HK-2 (cell line): ENCODE measurements around the gene SLC5A4.
A peak's percentile ranks its signal among the peaks of the same experiment; 100 is the strongest.
"Not testable (repeated sequence)": the region's sequence is repeated elsewhere in the genome, so short reads cannot be mapped to it uniquely, and the experiment has no call there.

ENCODE experiments used
- DNase-seq: peaks from one replicate; pipeline ENCODE4 v3.0.0-alpha.2; 2018; ENCODE audit not compliant: unreplicated experiment

Gene SLC5A4

DNA sequence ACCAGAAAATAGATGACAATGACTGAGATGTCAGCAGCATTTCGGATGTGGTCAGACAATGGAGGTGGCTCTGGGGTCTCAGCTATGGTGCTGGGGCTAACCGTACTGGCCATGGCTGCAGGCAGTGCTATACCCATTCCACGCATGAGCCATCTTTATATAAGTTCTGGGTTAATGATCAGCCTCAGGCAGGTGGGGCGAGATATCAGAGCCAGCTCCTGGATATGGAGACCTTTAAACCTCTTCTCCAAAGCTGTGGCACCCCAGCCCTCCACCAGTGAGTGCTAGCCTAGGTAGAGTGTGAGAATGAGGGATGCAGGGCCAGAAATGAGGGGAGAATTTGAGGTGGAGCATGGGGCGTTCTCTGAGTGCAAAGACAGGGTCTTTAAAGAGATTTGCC lies at the start of gene SLC5A4:
TSS of gene SLC5A4 (minus strand) at position 131 of the 400 bp plus-strand sequence. CDS start at position 113, 18 bp downstream.
- DNase-seq: no peak

DNA sequence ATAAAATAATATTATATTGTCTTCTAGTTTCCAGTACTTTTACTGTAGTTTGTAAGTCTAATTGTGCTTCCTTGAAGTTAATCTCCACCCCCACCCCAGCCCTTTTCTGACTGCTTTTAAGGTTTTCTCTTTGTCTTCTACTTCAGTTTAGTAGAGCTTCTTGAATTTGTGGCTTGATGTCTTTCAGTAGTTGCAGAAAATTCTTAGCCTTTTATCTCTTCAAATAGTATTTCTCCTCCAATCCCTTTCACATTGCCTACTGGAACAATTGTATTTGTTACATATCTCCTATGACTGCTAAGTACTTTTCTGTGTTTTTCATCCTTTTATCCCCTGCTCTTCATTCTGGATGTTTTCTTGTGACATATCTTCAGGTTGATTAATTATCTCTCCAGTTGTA lies 38.8 kb upstream of the SLC5A4 start:
- DNase-seq: not testable (repeated sequence)

DNA sequence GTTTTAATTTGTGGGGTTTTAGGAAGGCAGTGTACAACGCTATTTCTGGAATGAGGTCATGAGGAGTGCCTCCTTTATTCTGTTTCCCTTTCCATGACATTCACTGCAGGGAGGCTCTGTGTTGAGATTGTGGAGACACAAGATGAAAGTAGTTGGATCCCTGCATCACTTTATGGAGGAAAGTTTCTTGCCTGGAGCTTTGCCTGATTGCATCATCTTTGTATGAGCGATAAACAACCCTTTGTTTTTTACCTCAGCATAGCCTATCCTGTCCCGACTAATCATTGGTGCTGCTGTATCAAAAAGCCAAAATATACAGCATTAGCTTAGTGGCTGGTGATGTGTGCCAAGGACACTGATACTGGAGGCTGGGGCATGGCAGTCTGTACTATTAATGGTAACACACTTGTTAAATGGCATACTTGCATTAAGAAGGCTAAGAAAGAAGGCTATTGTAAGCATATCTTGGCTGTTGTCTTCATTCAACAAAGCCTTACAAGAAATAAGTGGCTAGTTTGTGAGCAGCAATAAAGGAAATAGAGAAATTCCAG lies 31.2 kb upstream of the SLC5A4 start:
- no peak for DNase-seq

DNA sequence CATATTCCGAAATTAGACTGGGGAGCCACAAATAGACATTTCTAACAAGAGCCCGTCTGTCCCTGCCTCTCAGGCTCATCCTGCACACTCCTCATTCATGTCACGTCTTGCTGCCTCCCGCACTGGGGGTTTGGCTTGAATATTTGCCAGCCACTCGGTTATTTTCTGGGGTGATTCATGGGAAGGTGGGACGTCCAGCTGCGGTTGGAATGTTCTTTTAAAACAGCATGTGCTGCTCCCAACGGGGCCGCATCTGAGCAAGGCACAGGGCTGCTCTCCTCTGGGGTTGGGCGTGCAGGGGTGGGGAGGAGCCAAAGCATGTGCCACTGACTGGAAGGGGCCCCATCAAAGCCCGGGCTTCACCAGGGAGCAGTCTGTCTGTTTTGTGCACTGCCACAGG lies 25.9 kb upstream of the SLC5A4 start:
- DNase-seq: peak; percentile 74

DNA sequence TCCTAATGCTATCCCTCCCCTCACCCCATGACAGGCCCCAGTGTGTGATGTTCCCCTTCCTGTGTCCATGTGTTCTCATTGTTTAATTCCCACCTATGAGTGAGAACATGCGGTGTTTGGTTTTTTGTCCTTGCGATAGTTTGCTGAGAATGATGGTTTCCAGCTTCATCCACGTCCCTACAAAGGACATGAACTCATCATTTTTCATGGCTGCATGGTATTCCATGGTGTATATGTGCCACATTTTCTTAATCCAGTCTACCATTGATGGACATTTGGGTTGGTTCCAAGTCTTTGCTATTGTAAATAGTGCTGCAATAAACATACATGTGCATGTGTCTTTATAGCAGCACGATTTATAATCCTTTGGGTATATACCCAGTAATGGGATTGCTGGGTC lies 20.2 kb upstream of the SLC5A4 start:
- DNase-seq: not testable (repeated sequence)

DNA sequence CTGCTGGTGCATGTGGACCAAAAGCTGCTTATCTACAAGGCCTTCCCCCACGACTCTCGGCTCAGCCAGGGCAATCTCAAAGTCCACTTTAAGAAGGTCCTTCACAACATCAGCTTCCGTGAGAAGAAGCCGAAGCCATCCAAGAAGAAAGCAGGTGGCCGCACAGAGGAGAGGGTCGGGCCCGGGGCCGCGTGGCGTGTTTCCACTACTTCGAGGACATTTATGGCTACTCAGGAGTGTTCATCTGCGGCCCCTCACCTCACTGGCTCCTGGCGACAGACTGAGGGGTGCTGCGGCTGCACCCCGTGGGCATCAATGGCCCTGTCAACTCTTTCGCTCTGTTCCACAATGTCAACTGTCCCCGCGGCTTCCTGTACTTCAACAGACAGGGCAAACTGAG lies 16.2 kb upstream of the SLC5A4 start:
- DNase-seq: no peak

DNA sequence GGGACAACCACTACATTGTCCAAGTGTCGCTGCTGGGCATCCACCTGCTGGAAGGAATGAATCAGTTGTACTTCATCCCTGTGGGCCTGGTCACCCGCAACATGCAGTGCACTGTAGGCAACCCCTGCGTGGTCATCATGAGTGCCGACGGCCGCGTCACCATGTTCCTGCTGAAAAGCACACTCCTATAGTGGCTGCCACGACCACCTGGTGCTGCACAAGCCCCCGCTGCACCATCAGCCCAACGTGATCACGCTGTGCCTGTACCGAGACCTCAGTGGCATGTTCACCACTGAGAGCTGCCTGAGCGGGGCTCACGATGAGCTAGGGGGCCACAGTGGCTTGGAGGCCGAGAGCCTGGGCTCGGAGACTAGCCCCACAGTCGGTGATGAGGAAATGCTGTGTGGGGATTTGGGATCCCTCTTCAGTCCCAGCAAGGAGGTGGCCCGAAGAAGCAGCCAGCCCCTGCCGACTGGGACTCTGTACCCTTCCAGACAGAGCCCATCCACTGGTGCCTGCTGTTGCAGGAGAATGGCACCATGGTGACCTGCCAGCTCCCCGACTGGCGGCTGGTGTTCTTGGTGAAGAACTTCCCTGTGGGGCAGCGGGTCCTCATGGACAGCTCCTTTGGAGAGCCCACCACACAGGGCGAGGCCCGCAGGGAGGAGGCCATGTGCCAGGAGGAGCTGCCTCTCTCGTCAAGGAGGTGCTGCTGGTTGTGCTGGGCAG lies 15.7 kb upstream of the SLC5A4 start:
- no peak for DNase-seq

DNA sequence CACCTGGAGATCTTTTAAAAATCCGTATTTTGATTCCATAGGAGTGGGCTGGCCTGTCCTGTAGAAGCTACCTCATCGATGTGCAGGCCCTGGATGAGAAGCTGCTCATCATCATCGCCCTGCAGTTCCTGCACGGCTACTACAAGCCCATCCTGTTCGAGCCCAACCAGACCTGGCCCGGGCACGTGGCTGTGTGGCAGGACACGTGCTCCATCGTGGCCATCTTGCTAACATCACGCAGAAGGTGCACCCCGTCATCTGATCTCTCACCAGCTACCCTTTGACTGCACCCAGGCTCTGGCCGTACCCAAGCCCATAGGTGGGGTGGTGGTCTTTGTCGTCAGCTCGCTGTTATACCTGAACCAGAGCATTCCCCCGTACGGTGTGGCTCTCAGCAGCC lies 14.2 kb upstream of the SLC5A4 start:
- no peak for DNase-seq

DNA sequence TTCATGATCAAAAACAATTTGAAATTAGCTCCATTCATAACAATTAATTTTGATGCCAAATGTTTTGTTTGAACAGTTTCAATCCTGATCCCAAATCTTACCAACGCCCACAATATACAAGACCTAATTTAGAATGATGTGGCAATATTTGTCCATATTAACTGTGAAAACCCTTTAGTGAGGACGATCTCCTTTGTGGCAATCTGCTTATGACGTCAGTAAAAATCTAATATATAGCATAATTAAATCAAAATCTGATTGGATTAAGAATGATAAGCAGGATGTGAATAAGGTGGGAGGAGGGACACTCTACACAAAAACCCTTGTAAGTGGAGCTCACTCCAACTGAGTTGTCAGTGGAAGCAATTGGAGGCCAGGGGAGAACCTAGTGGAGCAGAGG lies 11.9 kb upstream of the SLC5A4 start:
- DNase-seq: no peak

DNA sequence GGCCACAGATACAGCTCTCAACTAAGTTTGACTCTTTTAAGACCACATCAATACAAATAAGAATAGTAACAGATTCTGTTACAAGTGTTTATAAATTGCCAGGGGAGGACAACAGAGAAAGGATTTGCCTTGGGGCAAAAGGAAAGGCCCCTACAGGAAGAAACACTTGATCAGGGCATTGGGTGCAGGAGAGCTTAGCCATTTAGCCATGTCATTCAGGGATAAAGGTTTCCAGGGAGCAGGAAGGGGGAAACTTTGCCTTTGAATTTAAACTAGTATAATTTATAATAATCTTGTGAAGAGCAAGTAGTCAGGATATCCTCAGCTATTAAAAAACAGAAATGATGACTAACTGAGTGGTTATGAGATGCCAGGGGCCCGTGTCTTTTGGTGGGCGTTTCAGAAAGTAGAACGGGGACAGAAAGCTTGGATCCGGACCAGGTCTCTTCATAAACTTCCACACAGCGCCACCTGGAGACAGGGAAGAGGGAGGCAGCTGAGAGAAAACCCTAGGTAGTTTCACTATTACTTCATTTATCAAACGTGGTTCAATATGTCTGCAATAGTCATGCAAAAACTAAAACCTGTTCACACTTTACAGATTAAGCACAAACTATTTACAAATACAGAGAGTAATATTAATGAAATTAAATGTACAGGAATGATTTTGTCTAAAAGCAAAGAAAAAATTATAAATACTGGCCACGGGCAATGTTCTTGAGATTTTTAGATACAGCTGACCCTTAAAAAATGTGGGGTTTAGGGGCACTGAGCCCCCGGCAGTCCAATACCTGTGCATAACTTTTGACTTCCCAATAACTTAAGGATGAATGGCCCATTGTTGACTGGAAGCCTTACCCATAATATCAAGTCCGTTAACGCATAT lies 11.0 kb upstream of the SLC5A4 start:
- DNase-seq: peak; percentile 57

DNA sequence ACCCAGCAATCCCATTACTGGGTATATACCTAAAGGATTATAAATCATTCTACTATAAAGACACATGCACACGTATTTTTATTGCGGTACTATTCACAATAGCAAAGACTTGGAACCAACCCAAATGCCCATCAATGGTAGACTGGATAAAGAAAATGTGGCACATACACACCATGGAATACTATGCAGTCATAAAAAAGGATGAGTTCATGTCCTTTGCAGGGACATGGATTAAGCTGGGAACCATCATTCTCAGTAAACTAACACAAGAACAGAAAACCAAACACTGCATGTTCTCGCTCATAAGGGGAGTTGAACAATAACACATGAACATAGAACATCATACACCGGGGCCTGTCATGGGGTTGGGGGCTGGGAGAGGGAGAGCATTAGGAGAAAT lies 8.5 kb upstream of the SLC5A4 start:
- not testable (repeated sequence) for DNase-seq

DNA sequence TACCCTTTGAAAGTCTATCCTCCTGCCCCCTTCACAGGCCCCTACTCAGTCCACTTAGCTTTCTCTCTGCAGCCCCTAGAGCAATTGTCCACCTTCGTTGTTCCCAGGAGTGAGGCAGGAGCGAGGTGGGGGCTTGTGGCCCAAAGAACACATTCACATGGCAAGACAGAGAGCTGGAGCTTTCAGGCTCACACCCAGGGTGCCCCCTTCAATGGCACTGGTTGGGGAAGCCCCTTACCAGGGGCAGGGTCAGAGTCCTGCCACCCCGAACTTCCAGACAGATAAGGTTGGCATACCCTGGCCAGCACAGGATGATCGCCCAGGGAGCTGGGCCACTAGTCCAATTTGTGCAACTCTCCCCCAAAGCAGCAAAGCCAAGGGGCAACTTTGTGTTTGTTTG lies 6.2 kb upstream of the SLC5A4 start:
- no peak for DNase-seq

DNA sequence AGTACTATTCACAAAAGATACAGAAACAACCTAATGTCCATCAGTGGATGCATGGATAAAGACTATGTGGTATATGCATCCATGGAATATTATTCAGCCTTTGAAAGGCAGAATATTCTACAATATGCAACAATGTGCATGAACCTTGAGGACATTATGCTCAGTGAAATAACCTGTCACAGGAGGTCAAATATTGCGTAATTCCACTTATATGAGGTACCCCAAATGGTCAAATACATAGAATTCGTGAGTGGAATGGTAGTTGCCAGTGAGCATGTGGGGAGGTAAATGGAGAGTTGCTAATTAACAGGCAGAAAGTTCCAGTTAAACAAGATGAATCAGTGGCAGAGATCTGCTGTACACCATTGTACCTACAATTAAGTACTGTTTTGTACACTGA lies 3.6 kb upstream of the SLC5A4 start:
- no peak for DNase-seq

DNA sequence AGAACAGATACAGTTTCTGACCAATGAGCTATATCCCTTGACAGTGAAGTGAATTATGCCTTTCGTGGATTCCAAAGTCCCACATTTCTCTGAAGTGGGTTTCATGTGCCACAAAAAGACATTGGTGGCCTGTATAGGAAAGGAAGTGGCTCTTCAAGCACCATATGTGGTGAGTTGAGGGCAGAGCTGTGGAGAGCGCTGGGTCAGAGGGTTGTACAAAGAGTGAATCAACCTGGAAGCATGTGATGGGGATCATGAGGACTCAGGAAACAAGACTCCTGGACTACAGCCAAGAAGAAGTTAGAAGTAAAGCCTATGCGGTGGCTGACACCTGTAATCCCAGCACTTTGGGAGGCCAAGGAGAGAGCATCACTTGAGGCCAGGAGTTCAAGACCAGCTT lies 579 bp upstream of the SLC5A4 start:
- DNase-seq: peak; percentile 12

DNA sequence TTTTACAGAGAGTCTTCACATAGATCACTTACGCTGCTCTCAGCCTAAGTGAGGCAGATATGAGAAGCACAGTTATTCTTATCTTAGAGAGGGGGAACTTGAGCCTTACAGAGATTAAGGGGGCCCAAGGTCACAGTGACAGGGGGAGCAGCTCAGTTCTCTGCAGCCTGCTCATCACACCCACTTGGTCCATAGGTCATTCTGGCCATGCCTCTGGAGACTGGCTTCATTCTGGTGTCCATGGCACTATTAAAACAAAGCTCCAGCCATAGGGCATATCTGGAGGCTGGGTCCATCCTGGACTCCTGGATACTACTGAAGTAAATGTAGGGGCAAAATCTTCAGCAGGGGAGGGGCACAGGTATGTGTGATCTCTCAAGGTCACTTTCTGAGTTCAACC lies 5.9 kb downstream of the SLC5A4 start:
- no peak for DNase-seq

DNA sequence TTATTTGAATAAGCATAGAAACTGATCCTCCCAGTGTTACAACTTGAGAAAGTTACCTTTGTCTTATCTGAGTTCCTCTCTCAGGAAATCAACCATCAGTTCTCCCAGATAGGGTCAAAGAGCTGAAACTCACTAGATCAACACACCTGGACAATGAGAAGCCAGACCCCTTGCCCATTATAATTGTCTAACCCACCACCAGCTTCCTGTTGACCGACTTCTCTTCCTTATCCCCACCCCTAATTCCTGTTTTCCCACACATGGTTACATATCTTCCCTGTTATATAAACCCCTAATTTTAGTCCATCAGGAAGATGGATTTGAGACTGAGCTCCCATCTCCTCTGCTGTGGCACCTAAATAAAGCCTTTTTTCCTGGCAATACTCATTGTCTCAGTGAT lies 6.9 kb downstream of the SLC5A4 start:
- DNase-seq: no peak

DNA sequence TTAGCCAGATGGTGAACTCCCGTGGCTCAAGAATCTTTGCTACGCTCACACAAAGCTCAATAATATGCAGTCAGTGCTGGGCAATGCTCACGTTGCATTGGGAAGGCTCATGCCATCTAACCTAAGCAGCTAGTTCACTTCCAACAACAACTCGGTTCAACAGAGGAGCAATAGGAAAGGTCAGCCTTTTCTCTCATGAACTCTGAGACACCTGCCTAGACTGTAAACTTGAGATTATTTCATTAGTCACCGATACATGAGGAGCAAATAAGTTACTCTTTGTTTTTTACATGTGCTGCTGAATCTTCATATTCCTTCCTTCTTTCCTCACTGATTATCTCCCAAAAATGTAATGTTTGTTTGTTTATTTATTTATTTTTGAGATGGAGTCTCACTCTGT lies 9.0 kb downstream of the SLC5A4 start:
- DNase-seq: no peak

DNA sequence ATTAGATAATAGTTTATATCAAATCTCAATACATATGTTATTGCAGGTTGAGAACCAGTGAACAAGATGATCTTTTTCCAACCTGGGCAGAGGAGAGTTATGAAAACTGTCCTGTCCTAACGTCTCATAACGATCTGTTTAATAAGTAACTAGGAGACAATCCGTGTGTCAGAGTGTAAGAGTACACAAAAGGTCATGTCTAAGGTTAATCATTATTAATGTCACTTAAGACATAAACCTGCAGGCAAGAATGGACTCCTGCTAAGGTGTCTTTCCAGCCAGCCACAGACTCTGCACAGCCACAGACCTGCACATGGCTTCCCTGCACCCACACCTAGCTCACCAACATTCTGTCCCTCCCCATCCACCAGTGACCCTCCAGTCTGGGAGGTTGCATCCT lies 10.1 kb downstream of the SLC5A4 start:
- no peak for DNase-seq

DNA sequence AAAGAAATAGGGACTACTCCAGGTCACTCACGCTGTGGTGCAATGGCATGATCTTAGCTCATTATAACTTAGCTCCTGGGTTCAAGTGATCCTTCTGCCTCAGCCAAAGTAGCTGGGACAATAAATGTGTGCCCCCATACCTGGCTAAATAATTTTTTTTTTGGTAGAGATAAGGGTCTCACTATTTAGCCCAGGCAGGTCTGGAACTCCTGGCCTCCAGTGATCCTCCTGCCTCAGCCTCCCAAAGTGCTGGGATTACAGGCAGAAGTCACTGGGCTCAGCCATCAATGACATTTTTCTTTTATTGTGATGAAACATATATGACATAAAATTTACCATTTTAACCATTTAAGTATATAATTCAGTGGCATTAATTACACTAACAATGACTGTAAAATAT lies 10.6 kb downstream of the SLC5A4 start:
- DNase-seq: no peak

DNA sequence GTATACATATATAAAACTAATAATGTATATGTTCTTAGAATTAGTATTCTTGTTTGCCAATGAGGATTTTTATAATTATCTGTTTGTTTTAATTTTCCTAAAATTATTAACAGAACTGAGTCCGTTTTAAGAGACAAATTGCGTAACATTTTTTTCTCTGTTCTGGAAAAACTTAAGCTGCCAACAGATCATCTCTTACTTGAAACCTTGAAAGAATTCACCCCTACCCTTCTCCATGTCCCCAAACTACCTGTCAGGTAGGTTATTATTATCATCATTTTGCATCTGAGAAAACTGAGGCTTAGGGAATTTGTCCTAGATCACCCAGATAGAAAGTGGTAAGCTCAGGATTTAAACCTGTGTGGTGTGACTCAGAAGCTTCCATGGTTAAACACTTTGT lies 14.7 kb downstream of the SLC5A4 start:
- DNase-seq: no peak

DNA sequence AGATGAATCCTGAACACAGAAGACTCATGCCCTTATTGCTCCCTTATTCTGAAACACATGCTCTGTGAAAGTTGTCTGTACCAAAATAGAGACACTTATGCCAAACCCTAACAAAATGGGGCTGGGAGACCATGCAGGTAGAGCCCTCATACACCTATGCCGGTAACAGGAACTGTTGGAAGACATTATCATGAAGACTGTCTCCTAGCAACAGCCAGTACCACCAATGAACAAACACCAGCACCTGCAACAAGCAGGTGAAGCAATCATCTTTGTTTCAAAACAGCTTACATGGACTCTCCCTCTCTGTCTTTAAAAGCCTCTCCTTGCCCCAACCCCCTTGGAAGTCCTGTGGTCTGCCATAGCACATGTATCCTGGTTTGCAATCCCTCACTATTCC lies 17.2 kb downstream of the SLC5A4 start:
- DNase-seq: no peak

DNA sequence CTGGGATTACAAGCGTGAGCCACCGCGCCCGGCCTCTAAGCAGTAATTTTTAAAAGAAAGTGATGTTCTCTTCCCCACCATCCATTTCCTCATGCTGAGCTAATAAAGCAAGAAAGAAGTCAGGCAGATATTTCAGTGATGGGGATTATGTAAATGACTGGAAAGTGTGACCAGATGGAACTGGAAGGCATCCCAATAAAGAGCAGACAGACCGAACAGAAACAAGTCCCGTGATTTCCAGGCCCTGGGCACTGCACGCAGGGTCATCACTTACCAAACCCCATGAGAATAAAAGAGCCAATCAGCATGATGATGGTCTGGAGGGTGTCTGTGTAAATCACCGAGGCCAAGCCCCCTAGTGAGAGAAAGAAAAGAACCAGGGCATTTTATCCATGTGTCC lies 18.2 kb downstream of the SLC5A4 start:
- DNase-seq: no peak

DNA sequence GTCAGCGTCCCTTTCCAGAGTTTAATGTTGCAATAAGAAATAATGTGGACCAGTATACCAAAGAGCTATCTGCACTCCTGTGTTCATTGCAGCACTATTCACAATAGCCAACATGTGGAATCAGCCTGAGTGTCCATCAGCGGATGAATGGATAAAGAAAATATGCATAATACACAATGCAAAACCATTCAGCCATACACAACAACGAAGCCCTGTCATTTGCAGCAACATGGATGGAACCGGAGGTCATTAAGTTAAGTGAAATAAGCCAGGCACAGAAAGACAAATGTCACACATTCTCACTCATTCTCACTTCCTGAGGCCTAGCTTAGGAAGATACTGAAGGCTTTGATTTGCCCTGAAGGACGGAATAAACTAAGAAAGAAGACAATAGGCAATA lies 22.1 kb downstream of the SLC5A4 start:
- no peak for DNase-seq
